Measurements from ENCODE around the gene KIF6. TPM values are rescaled to one million over a fixed set of nuclear protein-coding genes. Genes with fewer than 3 reads are reported as not detected.

KIF6 gene
- total RNA-seq, 1 experiment from 2014 or later = 2.7 TPM

DNA sequence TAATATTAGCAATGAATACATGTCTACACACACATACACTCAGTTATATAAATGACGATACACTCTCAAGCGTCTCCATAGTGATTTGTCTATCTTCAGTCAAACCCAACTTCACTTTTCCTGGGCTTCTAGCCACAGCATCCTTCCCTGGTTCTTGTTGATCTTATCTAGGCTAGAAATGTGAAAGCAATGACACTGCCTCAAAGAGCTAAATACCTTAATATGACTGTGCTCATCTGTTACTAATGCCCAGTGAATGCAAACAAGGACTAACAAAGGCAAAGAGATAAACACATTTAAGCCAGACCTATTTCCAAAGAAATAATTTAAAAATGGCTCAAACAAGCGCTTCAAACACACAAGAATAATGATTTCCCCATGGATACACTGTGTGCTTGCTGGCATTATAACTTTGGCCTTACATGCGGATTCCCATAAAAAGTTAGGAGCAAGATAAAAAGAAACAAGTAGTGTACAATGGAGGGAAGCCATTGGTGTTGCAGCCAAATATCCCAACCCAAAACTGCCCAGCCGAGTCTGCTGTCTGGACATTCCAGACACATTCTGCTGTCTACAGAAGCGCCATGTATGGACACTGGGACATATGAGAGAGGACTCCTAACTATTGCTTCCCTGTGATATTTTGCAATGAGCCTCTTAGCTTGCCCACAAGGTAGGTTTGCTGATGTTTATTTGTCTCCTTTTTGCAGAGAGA lies 47.5 kb upstream of the KIF6 start:
- ChIA-PET POLR2A (ENCODE audit: low non-redundant PET) (no interaction called here), CTCF (no interaction called here)
- Histone ChIP-seq H3K27ac (ENCODE audit: low read depth, low read length, poor library complexity, severe bottlenecking) (no peak overlapping the region), H3K4me1 (ENCODE audit: insufficient read depth, low read length, poor library complexity, severe bottlenecking) (no peaks in the 10 kb centered on the region), H3K27me3 (replicated peaks; ENCODE audit: insufficient read depth, low read depth, low read length, poor library complexity) (no peaks in the 10 kb centered on the region), H3K36me3 (ENCODE audit: insufficient read depth, low read length, poor library complexity, severe bottlenecking) (no peaks in the 10 kb centered on the region), H3K9me3 (ENCODE audit: low read depth, low read length, poor library complexity, severe bottlenecking) (no peaks in the 10 kb centered on the region), H3K4me3 (ENCODE audit: low read depth, low read length, poor library complexity, severe bottlenecking) (no peak overlapping the region)
- no TSS peak for BruUV-seq (replicated peaks)
- TF ChIP-seq EZH2 (IDR thresholded peaks at IDR 0.05; ENCODE audit: borderline replicate concordance, low read depth, low read length, poor library complexity, severe bottlenecking) = no peak
- TF ChIP-seq, protein P1, sequence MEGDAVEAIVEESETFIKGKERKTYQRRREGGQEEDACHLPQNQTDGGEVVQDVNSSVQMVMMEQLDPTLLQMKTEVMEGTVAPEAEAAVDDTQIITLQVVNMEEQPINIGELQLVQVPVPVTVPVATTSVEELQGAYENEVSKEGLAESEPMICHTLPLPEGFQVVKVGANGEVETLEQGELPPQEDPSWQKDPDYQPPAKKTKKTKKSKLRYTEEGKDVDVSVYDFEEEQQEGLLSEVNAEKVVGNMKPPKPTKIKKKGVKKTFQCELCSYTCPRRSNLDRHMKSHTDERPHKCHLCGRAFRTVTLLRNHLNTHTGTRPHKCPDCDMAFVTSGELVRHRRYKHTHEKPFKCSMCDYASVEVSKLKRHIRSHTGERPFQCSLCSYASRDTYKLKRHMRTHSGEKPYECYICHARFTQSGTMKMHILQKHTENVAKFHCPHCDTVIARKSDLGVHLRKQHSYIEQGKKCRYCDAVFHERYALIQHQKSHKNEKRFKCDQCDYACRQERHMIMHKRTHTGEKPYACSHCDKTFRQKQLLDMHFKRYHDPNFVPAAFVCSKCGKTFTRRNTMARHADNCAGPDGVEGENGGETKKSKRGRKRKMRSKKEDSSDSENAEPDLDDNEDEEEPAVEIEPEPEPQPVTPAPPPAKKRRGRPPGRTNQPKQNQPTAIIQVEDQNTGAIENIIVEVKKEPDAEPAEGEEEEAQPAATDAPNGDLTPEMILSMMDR (conservative IDR thresholded peaks at IDR 0.05; ENCODE audit: low read depth, low read length) = no peak
- DNase-seq (ENCODE audit: low spot score) = no peak
- intact Hi-C loops (cut with micrococcal nuclease; ENCODE audit: unreplicated experiment) = no loop called here

DNA sequence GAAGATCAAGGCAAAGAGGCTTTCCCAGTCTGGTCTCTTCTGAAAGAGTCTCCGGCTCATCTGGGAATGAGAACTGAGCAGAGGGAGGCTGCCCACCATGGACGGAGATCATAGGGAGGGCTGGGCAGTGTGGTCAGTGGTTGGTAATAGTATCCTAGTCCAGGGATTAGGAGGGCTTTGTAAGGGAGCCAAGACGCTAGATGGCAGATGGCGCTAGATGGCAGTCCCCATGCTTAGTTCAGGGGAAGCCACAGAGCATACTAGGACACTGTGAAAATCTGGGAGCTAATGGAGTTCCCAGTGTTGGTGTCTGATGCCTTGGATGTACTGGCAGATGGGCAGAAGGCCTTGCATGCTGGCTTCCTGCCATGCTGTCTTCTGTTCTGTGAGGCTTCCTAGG lies 45.2 kb upstream of the KIF6 start:
- H3K9me3 ChIP-seq (ENCODE audit: low read depth, low read length, poor library complexity, severe bottlenecking) = no peaks in the 10 kb centered on the region
- intact Hi-C loops (cut with micrococcal nuclease; ENCODE audit: unreplicated experiment) = no loop called here
- no peak overlapping the region for H3K4me3 ChIP-seq (ENCODE audit: low read depth, low read length, poor library complexity, severe bottlenecking)
- BruUV-seq (replicated peaks) = no TSS peak
- POLR2A ChIA-PET (ENCODE audit: low non-redundant PET) = no interaction called here
- no peak for TF ChIP-seq EZH2 (IDR thresholded peaks at IDR 0.05; ENCODE audit: borderline replicate concordance, low read depth, low read length, poor library complexity, severe bottlenecking)
- no peaks in the 10 kb centered on the region for H3K27me3 ChIP-seq (replicated peaks; ENCODE audit: insufficient read depth, low read depth, low read length, poor library complexity)
- DNase-seq (ENCODE audit: low spot score) = no peak
- no peaks in the 10 kb centered on the region for H3K36me3 ChIP-seq (ENCODE audit: insufficient read depth, low read length, poor library complexity, severe bottlenecking)
- no peaks in the 10 kb centered on the region for H3K4me1 ChIP-seq (ENCODE audit: insufficient read depth, low read length, poor library complexity, severe bottlenecking)
- CTCF ChIA-PET = no interaction called here
- H3K27ac ChIP-seq (ENCODE audit: low read depth, low read length, poor library complexity, severe bottlenecking) = no peak overlapping the region

DNA sequence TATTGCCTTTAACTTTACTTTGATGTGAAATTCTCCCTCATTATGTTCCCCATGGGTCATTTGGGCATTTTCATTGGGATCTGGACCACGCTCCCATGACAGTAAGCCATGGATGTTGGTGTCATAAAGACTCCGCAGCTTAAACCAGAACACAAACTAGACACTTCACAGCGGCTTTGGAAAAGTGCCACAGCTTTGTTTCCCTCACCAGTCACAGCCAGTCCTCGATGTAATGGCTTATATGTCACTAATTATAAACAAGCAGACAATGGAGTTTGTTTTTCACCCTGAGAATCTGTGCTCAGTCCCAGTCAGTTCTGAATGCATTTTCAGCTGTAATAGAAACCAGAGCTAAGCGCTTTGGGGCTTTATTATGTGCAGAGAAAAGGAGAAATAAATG lies 43.8 kb upstream of the KIF6 start:
- ChIA-PET POLR2A (ENCODE audit: low non-redundant PET) (no interaction called here), CTCF (no interaction called here)
- no peak overlapping the region for H3K27ac ChIP-seq (ENCODE audit: low read depth, low read length, poor library complexity, severe bottlenecking)
- H3K27me3 ChIP-seq (replicated peaks; ENCODE audit: insufficient read depth, low read depth, low read length, poor library complexity) = no peaks in the 10 kb centered on the region
- DNase-seq (ENCODE audit: low spot score) = no peak
- no peak overlapping the region for H3K4me3 ChIP-seq (ENCODE audit: low read depth, low read length, poor library complexity, severe bottlenecking)
- intact Hi-C loops (cut with micrococcal nuclease; ENCODE audit: unreplicated experiment) = no loop called here
- BruUV-seq (replicated peaks) = no TSS peak
- no peaks in the 10 kb centered on the region for H3K4me1 ChIP-seq (ENCODE audit: insufficient read depth, low read length, poor library complexity, severe bottlenecking)
- no peaks in the 10 kb centered on the region for H3K9me3 ChIP-seq (ENCODE audit: low read depth, low read length, poor library complexity, severe bottlenecking)
- TF ChIP-seq, protein P1 (conservative IDR thresholded peaks at IDR 0.05; ENCODE audit: low read depth, low read length) = no peak
- TF ChIP-seq EZH2 (IDR thresholded peaks at IDR 0.05; ENCODE audit: borderline replicate concordance, low read depth, low read length, poor library complexity, severe bottlenecking) = no peak
- no peaks in the 10 kb centered on the region for H3K36me3 ChIP-seq (ENCODE audit: insufficient read depth, low read length, poor library complexity, severe bottlenecking)

DNA sequence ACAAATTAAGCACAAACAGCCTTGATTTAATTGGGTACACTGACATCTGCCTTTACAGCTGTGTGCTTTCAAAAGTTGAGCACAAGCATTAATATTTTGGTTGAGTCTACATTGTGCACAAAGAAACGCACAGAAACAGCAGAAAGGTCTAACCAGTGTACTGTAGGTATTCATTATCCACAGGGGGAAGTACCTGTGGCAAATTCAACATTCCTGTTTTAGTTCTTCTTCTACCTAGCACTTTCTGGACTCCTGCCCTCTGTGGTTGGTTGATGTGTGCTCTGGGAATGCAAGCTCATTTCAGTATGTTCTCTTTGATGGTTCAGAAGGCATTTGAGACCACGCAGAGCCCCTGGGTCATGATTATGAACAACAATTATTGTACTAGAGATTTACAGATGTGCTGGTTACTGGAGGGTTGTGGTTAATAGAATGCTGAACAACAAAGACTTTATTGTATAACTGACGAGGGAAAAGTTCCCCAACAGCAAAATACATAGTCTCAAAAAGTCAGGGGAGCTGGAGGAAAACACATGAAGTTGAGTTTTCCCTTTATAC lies 40.4 kb upstream of the KIF6 start:
- Histone ChIP-seq H3K27ac (ENCODE audit: low read depth, low read length, poor library complexity, severe bottlenecking) (no peak overlapping the region), H3K4me3 (ENCODE audit: low read depth, low read length, poor library complexity, severe bottlenecking) (no peak overlapping the region), H3K36me3 (ENCODE audit: insufficient read depth, low read length, poor library complexity, severe bottlenecking) (no peaks in the 10 kb centered on the region), H3K4me1 (ENCODE audit: insufficient read depth, low read length, poor library complexity, severe bottlenecking) (no peaks in the 10 kb centered on the region), H3K9me3 (ENCODE audit: low read depth, low read length, poor library complexity, severe bottlenecking) (no peaks in the 10 kb centered on the region), H3K27me3 (replicated peaks; ENCODE audit: insufficient read depth, low read depth, low read length, poor library complexity) (no peaks in the 10 kb centered on the region)
- DNase-seq (ENCODE audit: low spot score) = no peak
- TF ChIP-seq, protein P1 (conservative IDR thresholded peaks at IDR 0.05; ENCODE audit: low read depth, low read length) = no peak
- no peak for TF ChIP-seq EZH2 (IDR thresholded peaks at IDR 0.05; ENCODE audit: borderline replicate concordance, low read depth, low read length, poor library complexity, severe bottlenecking)
- intact Hi-C loops (cut with micrococcal nuclease; ENCODE audit: unreplicated experiment) = no loop called here
- POLR2A ChIA-PET (ENCODE audit: low non-redundant PET) = no interaction called here
- CTCF ChIA-PET = no interaction called here
- BruUV-seq (replicated peaks) = no TSS peak
